Hepatocyte (in vitro differentiated cells): ENCODE measurements around the gene TTBK2.

Source experiments
- CTCF ChIP-seq: fragments of 200-600 bp; sonication (generic); IDR thresholded peaks from 2 replicates; pipeline ENCODE4 v1.5.1; 2016; ENCODE audit warnings: antibody characterized with exemption, mild to moderate bottlenecking; ENCODE audit not compliant: poor library complexity
- EZH2 ChIP-seq: fragments of 200-600 bp; sonication (generic); IDR thresholded peaks from 2 replicates; pipeline ENCODE4 v1.6.1; 2016; ENCODE audit warnings: antibody characterized with exemption, mild to moderate bottlenecking, borderline replicate concordance
- EZH2phosphoT487 ChIP-seq: fragments of 200-600 bp; sonication (generic); IDR thresholded peaks from one replicate; pipeline ENCODE4 v1.6.1; 2018; ENCODE audit warnings: antibody characterized with exemption, mild to moderate bottlenecking, low read depth, moderate library complexity; ENCODE audit not compliant: unreplicated experiment, severe bottlenecking

- TF ChIP-seq EZH2 (no peak), CTCF (no peak), EZH2phosphoT487 (no peak)
Measured at GRCh38 chr15:42908538-42908937, 12.0 kb downstream of the TTBK2 start.
